CD14-positive monocyte (primary cell): Measurements from ENCODE around the gene KLHL21. TPM values are rescaled to one million over a fixed set of nuclear protein-coding genes. Genes with fewer than 3 reads are reported as not detected.
A peak's percentile ranks its signal among the peaks of the same experiment; 100 is the strongest.

Source experiments
- DNase-seq, 3 donors: peaks; one replicate each; pipeline ENCODE4 v3.0.0-alpha.2; 2011 to 2022
- H2AFZ ChIP-seq: 2 replicates; pipeline ENCODE4 v1.6.0; 2012; ENCODE audit warnings: mild to moderate bottlenecking, low read depth, low read length, inconsistent platforms; ENCODE audit not compliant: insufficient read depth, poor library complexity, severe bottlenecking
- H3K27ac ChIP-seq, 2 donors: 1 replicate in 1 of 2; 2 replicates in 1 of 2; pipeline ENCODE4 v1.5.1; 2012 to 2013; ENCODE audit warnings: low read length in 2 of 2, control low read depth in 1 of 2, inconsistent platforms in 1 of 2, low read depth in 1 of 2, mild to moderate bottlenecking in 1 of 2
- H3K27me3 ChIP-seq, 2 donors: one replicate each; pipeline versions ENCODE4 v1.6.0 to v1.6.1; 2011 to 2013; ENCODE audit warnings: low read length in 2 of 2; ENCODE audit not compliant: control insufficient read depth in 2 of 2, insufficient read depth in 2 of 2
- H3K36me3 ChIP-seq, 2 donors: replicated peaks in 1 of 2; 1 replicate in 1 of 2; 2 replicates in 1 of 2; pipeline versions ENCODE4 v1.5.1 to v1.6.1; 2012 to 2013; ENCODE audit warnings: low read length in 2 of 2, control low read depth in 1 of 2, inconsistent platforms in 1 of 2, mild to moderate bottlenecking in 1 of 2; ENCODE audit not compliant: insufficient read depth in 2 of 2, control insufficient read depth in 1 of 2
- H3K4me1 ChIP-seq, 2 donors: 1 replicate in 1 of 2; 2 replicates in 1 of 2; pipeline versions ENCODE4 v1.5.1 to v1.6.1; 2012 to 2013; ENCODE audit warnings: low read length in 2 of 2, control low read depth in 1 of 2, inconsistent platforms in 1 of 2, mild to moderate bottlenecking in 1 of 2, moderate library complexity in 1 of 2; ENCODE audit not compliant: insufficient read depth in 2 of 2, control insufficient read depth in 1 of 2
- H3K4me2 ChIP-seq: replicated peaks from 2 replicates; pipeline ENCODE3; 2012; ENCODE audit warnings: low read length, moderate library complexity, mild to moderate bottlenecking; ENCODE audit not compliant: poor library complexity, severe bottlenecking; ENCODE audit errors: extremely low read depth
- H3K4me3 ChIP-seq, 3 experiments: fragments of 200-600 bp in 1 of 3; sonication (generic) in 1 of 3; replicated peaks in 1 of 3; 1 replicate in 2 of 3; 2 replicates in 1 of 3; pipeline ENCODE4 v1.5.1; 2011 to 2013; ENCODE audit warnings: low read length in 3 of 3, mild to moderate bottlenecking in 3 of 3, control low read depth in 2 of 3, low read depth in 2 of 3, inconsistent platforms in 1 of 3, moderate library complexity in 1 of 3
- H3K79me2 ChIP-seq: 2 replicates; pipeline ENCODE4 v1.6.0; 2012; ENCODE audit warnings: mild to moderate bottlenecking, control low read depth, inconsistent platforms, low read length, moderate library complexity; ENCODE audit not compliant: insufficient read depth
- H3K9ac ChIP-seq: 2 replicates; pipeline ENCODE4 v1.6.0; 2017; ENCODE audit warnings: low read length, mild to moderate bottlenecking; ENCODE audit not compliant: insufficient read depth, poor library complexity, severe bottlenecking
- H3K9me3 ChIP-seq, 2 donors: replicated peaks in 1 of 2; 1 replicate in 1 of 2; 2 replicates in 1 of 2; pipeline versions ENCODE4 v1.5.1 to v1.6.1; 2012 to 2013; ENCODE audit warnings: low read length in 2 of 2, control low read depth in 1 of 2; ENCODE audit not compliant: control insufficient read depth in 1 of 2, insufficient read depth in 1 of 2
- H4K20me1 ChIP-seq: 2 replicates; pipeline ENCODE4 v1.6.0; 2012; ENCODE audit warnings: mild to moderate bottlenecking, low read length, control low read depth, moderate library complexity; ENCODE audit not compliant: insufficient read depth
- H3K27ac Mint-ChIP-seq, 7 donors: one replicate each; pipeline ENCODE4 v1.8.0; 2020; ENCODE audit warnings: mild to moderate bottlenecking in 7 of 7, mixed read lengths in 7 of 7, moderate library complexity in 6 of 7, inconsistent platforms in 2 of 7
- H3K27me3 Mint-ChIP-seq, 3 donors: one replicate each; pipeline ENCODE4 v1.8.0; 2021 to 2022; ENCODE audit warnings: low read depth in 3 of 3, mild to moderate bottlenecking in 3 of 3, mixed read lengths in 3 of 3, moderate library complexity in 3 of 3, inconsistent platforms in 1 of 3
- H3K36me3 Mint-ChIP-seq, 2 donors: one replicate each; pipeline ENCODE4 v1.8.0; 2020; ENCODE audit warnings: mixed read lengths in 2 of 2, inconsistent platforms in 1 of 2, mild to moderate bottlenecking in 1 of 2
- H3K4me1 Mint-ChIP-seq: one replicate; pipeline ENCODE4 v1.8.0; 2020; ENCODE audit warnings: mild to moderate bottlenecking, mixed read lengths
- H3K4me3 Mint-ChIP-seq, 2 donors: one replicate each; pipeline ENCODE4 v1.8.0; 2020; ENCODE audit warnings: mild to moderate bottlenecking in 2 of 2, mixed read lengths in 2 of 2, moderate library complexity in 1 of 2
- H3K9me3 Mint-ChIP-seq, 7 donors: one replicate each; pipeline ENCODE4 v1.8.0; 2020 to 2022; ENCODE audit warnings: mixed read lengths in 7 of 7, mild to moderate bottlenecking in 6 of 7, moderate library complexity in 6 of 7, inconsistent platforms in 2 of 7
- CTCF ChIP-seq: fragments of 200-600 bp; IDR thresholded peaks from one replicate; pipeline ENCODE4 v1.8.0; 2022; ENCODE audit warnings: antibody characterized with exemption, mild to moderate bottlenecking
- WGBS: methylation state at CpG from one replicate; pipeline ENCODE4 v1.1.5; 2013; ENCODE audit warnings: missing lambda C conversion rate; ENCODE audit not compliant: insufficient coverage; 5-methylcytosine and 5-hydroxymethylcytosine counted together
- intact Hi-C, 2 donors: fragments of 100-400 bp; cut with micrococcal nuclease; formaldehyde crosslinking; loops; one replicate each; pipeline versions ENCODE4 v1.15.0 to v1.15.1; 2023
- polyA plus RNA-seq, 3 donors: library from polyadenylated mRNA; depleted of rRNA in 1 of 3; unstranded in 2 of 3; stranded (reverse) in 1 of 3; fragments of 300-500 nt in 2 of 3; fragments of >200 nt in 1 of 3; fragmentation: Illumina TruSeq in 2 of 3; gene quantifications; 1 replicate in 2 of 3; 2 replicates in 1 of 3; pipeline ENCODE4 v1.2.3, GENCODE V29; 2012 to 2021

The KLHL21 gene
- polyA plus RNA-seq, 3 donors, result 5.9 to 31.0 (median 7.3) TPM

DNA sequence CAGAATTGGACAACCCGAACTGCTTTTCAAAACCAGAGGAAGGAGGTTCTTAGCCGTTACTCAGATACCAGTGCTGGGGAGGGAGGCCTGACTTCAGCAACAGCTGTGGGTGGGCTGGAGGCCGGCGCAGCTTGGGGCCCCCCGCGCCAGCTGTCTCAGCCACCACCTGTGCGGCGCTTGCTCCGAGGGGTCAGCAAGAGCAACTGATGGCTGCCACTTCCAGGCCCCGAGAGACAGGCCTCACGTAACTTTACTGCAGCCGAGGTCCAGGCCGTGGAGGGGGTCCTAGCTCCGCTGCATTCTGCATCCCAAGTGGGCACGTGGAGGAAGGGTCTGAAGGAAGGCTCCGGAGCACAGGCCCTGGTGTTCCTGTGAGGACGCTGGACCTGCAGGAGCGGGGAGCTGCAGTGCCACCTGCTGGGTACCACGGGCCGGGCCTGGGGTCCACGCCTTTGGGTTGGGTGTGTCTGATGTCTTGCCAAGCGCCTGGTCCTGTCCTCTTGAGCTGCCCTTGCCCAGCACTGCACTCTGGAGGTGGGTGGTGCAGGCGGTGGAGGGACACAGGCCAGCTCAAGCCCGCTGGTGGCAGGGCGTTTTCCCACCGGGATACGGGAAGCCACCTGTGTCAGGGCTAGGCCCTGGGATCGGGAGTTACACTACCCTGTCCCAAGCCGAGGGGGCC is 31.8 kb upstream of the KLHL21 start:
- H3K36me3 Mint-ChIP-seq, result peaks cover 79 to 97% of the 10 kb centered on the region in 2 donors
- peak; percentile 2 to 22 (median 13) for DNase-seq
- intact Hi-C loops, result no loop called here
- Histone ChIP-seq H2AFZ (no peak overlapping the region), H3K27me3 (no peaks in the 10 kb centered on the region), H4K20me1 (peaks cover 3% of the 10 kb centered on the region), H3K36me3 (peaks cover 75 to 100% of the 10 kb centered on the region in 2 donors), H3K79me2 (no peaks in the 10 kb centered on the region), H3K4me2 (no peak overlapping the region), H3K27ac (no peak overlapping the region), H3K4me3 (no peak overlapping the region), H3K4me1 (no peaks in the 10 kb centered on the region), H3K9me3 (no peaks in the 10 kb centered on the region), H3K9ac (no peak overlapping the region)
- no peak overlapping the region for H3K4me3 Mint-ChIP-seq
- TF ChIP-seq CTCF, result peak; percentile 41
- no peak overlapping the region for H3K27ac Mint-ChIP-seq
- WGBS, result 86% methylated on average over 25 of the region's 29 CpGs
- no peaks in the 10 kb centered on the region for H3K4me1 Mint-ChIP-seq
- H3K27me3 Mint-ChIP-seq, result peaks cover 0 to 4% (median 0%) of the 10 kb centered on the region in 3 donors
- H3K9me3 Mint-ChIP-seq, result no peaks in the 10 kb centered on the region

DNA sequence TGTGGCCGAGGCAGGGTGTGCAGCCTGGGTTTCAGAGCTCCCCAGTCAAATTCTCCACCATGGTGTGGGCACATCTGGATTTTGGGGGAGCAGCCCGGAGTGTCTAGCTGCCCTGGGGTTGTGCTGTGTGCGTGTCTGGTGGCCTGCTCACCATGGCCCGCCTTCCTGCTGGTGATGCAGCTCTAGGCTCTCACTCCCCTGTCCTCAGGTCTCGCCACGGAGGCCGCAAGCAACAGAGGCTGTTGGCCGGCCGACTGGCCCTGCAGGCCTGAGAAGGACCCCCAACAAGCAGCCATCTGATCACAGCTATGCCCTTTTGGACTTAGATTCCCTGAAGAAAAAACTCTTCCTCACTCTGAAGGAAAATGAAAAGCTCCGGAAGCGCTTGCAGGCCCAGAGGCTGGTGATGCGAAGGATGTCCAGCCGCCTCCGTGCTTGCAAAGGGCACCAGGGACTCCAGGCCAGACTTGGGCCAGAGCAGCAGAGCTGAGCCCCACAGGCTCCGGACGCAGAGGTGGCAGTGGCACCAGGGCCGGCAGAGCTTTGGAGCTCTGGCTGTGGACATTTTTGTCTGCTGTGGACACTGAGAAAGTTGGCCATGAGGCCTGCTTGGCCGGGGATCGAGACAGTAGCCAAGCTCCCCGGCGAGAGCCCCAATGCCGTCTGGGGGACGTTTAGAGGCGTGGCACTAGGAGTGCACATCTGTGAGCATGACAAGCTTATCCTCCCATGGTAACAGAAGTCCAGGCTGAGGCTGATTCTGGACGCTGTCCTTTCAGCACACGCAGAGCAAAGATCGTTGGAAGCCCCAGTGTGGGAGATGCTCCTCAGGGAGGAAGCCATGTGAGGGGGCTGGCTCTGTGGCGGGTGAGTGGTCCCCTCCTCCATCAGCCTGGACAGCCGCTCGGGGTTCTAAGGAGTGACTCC is 30.2 kb upstream of the KLHL21 start:
- Mint-ChIP-seq H3K36me3 (peaks cover 74 to 97% of the 10 kb centered on the region in 2 donors), H3K4me1 (no peaks in the 10 kb centered on the region), H3K27ac (peak overlapping the region in 3 of 7 donors; percentile 33 to 72 (median 40)), H3K4me3 (no peak overlapping the region), H3K9me3 (no peaks in the 10 kb centered on the region), H3K27me3 (peaks cover 0 to 4% (median 0%) of the 10 kb centered on the region in 3 donors)
- TF ChIP-seq CTCF, result no peak
- intact Hi-C loops, result no loop called here
- H4K20me1 ChIP-seq, result peaks cover 14% of the 10 kb centered on the region
- no peak overlapping the region for H3K27ac ChIP-seq
- H3K27me3 ChIP-seq, result no peaks in the 10 kb centered on the region
- no peak overlapping the region for H3K4me2 ChIP-seq
- no peak overlapping the region for H2AFZ ChIP-seq
- H3K36me3 ChIP-seq, result peaks cover 83 to 100% of the 10 kb centered on the region in 2 donors
- DNase-seq, result no peak
- H3K4me3 ChIP-seq, result no peak overlapping the region
- H3K79me2 ChIP-seq, result peaks cover 5% of the 10 kb centered on the region
- no peaks in the 10 kb centered on the region for H3K4me1 ChIP-seq
- no peak overlapping the region for H3K9ac ChIP-seq
- WGBS, result 96% methylated on average over 25 of the region's 30 CpGs
- H3K9me3 ChIP-seq, result no peaks in the 10 kb centered on the region
